PFSK-1 (cell line): Measurements from ENCODE around the gene ANKRD37.

ENCODE experiments used
- FOXP2 ChIP-seq: optimal IDR thresholded peaks from 2 replicates; pipeline ENCODE3; 2011; ENCODE audit warnings: borderline replicate concordance, control low read depth, inconsistent platforms; ENCODE audit not compliant: insufficient read depth; ENCODE audit errors: extremely low read length, extremely low read depth
- POLR2AphosphoS5 ChIP-seq: IDR thresholded peaks from 2 replicates; pipeline ENCODE4 v1.6.1; 2012; ENCODE audit warnings: low read depth, mild to moderate bottlenecking, control low read depth, low read length, moderate library complexity
- SIN3A ChIP-seq: IDR thresholded peaks from 2 replicates; pipeline ENCODE4 v1.6.1; 2012; ENCODE audit warnings: mild to moderate bottlenecking, low read length, moderate library complexity, borderline replicate concordance; ENCODE audit not compliant: insufficient read depth
- TAF1 ChIP-seq: IDR thresholded peaks from 2 replicates; pipeline ENCODE4 v1.6.1; 2012; ENCODE audit warnings: low read length, control low read depth, borderline replicate concordance; ENCODE audit not compliant: insufficient read depth
- TF ChIP-seq, protein P1 (sequence below), 2 experiments: IDR thresholded peaks; 2 replicates each; pipeline versions ENCODE4 v1.6.1 to v1.8.0; 2011 to 2012; ENCODE audit warnings: low read depth in 2 of 2, low read length in 2 of 2, control low read depth in 1 of 2, inconsistent platforms in 1 of 2, mild to moderate bottlenecking in 1 of 2, moderate library complexity in 1 of 2; ENCODE audit not compliant: insufficient read depth in 1 of 2

DNA sequence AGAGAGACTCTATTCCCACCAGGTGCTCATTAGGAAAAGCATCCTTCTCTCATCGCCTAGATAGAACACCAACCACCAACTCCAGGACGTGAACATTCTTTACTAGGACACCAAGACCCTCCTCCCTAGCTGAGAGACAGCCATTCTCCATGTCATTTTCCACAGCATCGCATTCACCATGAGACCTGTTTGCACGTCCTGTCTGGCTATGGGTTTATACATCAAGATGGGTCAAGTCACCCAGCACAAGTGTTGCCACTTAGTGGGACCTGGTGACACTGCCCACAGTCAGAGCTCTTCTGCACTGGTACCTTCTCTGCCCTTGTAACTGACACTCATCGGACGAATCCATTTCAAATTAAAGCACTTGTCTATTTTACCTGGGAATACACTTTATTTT, 18.4 kb upstream of the ANKRD37 start:
- TF ChIP-seq, protein P1, sequence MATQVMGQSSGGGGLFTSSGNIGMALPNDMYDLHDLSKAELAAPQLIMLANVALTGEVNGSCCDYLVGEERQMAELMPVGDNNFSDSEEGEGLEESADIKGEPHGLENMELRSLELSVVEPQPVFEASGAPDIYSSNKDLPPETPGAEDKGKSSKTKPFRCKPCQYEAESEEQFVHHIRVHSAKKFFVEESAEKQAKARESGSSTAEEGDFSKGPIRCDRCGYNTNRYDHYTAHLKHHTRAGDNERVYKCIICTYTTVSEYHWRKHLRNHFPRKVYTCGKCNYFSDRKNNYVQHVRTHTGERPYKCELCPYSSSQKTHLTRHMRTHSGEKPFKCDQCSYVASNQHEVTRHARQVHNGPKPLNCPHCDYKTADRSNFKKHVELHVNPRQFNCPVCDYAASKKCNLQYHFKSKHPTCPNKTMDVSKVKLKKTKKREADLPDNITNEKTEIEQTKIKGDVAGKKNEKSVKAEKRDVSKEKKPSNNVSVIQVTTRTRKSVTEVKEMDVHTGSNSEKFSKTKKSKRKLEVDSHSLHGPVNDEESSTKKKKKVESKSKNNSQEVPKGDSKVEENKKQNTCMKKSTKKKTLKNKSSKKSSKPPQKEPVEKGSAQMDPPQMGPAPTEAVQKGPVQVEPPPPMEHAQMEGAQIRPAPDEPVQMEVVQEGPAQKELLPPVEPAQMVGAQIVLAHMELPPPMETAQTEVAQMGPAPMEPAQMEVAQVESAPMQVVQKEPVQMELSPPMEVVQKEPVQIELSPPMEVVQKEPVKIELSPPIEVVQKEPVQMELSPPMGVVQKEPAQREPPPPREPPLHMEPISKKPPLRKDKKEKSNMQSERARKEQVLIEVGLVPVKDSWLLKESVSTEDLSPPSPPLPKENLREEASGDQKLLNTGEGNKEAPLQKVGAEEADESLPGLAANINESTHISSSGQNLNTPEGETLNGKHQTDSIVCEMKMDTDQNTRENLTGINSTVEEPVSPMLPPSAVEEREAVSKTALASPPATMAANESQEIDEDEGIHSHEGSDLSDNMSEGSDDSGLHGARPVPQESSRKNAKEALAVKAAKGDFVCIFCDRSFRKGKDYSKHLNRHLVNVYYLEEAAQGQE (IDR thresholded peaks at IDR 0.05; ENCODE audit: insufficient read depth in 1 of 2, low read depth in 2 of 2, low read length in 2 of 2), result no peak
- TF ChIP-seq POLR2AphosphoS5, result no peak
- no peak for TF ChIP-seq TAF1
- no peak for TF ChIP-seq FOXP2
- TF ChIP-seq SIN3A, result no peak
